BE2C (cell line): ENCODE data around the gene PPARA.

Experiments
- DNase-seq: peaks from one replicate; pipeline ENCODE4 v3.0.0-alpha.2; 2020
- H3K27me3 ChIP-seq: fragments of 250-450 bp; sonication (Bioruptor Pico); 2 replicates; pipeline ENCODE4 v1.5.1; 2020; ENCODE audit warnings: mild to moderate bottlenecking
- H3K36me3 ChIP-seq: fragments of 250-450 bp; sonication (Bioruptor Pico); 2 replicates; pipeline ENCODE4 v1.5.1; 2020; ENCODE audit warnings: mild to moderate bottlenecking
- H3K4me1 ChIP-seq: fragments of 250-450 bp; sonication (Bioruptor Pico); 2 replicates; pipeline ENCODE4 v1.5.1; 2020
- H3K4me3 ChIP-seq: 2 replicates; pipeline ENCODE4 v1.5.1; 2011; ENCODE audit warnings: low read depth, low read length
- H3K9me3 ChIP-seq: fragments of 250-450 bp; sonication (Bioruptor Pico); 2 replicates; pipeline ENCODE4 v1.5.1; 2020
- TF ChIP-seq, protein P1 (sequence below): IDR thresholded peaks from 2 replicates; pipeline ENCODE4 v1.5.1; 2012; ENCODE audit warnings: mild to moderate bottlenecking, low read depth, low read length

PPARA gene

DNA sequence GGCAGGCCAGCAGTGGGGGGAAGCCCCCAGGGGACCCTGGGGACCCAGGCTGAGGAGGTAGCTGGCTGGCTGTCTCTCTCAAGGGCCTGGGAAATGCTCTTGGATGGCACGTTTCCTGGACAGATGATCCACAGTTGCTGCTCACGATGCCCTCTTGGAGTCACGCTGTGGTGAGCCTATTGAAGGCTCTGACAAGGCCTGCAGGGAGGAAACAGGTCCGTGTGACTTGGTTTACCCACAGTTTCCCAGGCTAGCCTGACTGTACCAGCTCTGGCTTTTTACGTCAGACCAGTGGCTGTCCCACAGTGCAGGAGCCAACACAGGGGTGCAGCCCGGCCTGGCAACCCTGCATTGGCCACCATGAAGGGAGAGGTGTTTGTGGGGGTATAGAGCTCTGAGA lies 29.2 kb upstream of the PPARA start:
- peaks cover 16% of the 10 kb centered on the region for H3K4me1 ChIP-seq
- TF ChIP-seq, protein P1, sequence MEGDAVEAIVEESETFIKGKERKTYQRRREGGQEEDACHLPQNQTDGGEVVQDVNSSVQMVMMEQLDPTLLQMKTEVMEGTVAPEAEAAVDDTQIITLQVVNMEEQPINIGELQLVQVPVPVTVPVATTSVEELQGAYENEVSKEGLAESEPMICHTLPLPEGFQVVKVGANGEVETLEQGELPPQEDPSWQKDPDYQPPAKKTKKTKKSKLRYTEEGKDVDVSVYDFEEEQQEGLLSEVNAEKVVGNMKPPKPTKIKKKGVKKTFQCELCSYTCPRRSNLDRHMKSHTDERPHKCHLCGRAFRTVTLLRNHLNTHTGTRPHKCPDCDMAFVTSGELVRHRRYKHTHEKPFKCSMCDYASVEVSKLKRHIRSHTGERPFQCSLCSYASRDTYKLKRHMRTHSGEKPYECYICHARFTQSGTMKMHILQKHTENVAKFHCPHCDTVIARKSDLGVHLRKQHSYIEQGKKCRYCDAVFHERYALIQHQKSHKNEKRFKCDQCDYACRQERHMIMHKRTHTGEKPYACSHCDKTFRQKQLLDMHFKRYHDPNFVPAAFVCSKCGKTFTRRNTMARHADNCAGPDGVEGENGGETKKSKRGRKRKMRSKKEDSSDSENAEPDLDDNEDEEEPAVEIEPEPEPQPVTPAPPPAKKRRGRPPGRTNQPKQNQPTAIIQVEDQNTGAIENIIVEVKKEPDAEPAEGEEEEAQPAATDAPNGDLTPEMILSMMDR: no peak

DNA sequence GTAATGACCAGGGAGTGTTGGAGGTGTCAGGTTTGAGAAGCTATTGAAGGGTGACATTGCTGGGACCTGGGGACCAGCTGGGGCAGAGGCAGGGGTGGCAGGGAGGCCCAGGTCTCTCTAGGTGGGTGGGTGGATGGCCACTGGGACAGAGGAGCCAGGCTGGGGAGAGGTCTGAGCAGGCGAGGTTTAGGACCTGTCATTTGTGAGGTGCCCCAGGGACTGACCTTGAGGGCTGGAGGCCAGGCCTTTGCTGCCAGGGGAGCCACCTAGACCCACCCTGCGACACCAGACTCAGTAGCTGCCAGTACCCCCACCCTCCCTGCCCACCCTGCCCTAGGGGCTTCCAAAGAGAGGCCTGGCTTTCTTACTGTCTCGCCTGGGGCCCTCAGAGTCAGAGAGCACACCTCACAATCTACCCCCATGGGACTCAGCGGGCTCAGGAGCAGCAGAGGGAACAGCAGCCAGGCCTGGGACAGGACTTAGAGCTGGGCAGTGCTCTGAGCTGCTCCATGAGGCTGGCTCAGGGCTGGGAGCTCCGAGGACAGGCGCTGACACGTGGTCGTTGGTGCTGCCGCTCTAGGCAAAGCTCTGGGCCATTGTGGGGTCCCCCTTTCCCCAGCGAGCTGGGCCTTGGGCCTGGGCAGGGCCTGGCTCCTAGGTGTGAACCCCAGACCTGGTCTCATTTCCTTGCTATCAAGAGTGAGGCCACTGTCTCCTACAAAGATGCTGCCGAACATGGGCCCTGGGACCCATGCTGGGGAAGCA lies 28.6 kb upstream of the PPARA start:
- no peak for DNase-seq
- TF ChIP-seq, protein P1: no peak
- Histone ChIP-seq H3K4me1 (peaks cover 12% of the 10 kb centered on the region; the same call in 1 of the 2 replicates), H3K36me3 (peaks cover 3% of the 10 kb centered on the region; the same call in 1 of the 2 replicates), H3K27me3 (no peaks in the 10 kb centered on the region), H3K9me3 (no peaks in the 10 kb centered on the region), H3K4me3 (no peak overlapping the region)

More for the DNA sequence above, 29.2 kb upstream of the PPARA start:
- H3K27me3 ChIP-seq: no peaks in the 10 kb centered on the region
- no peak for DNase-seq
- H3K9me3 ChIP-seq: no peaks in the 10 kb centered on the region
- H3K4me3 ChIP-seq: no peak overlapping the region
- peaks cover 3% of the 10 kb centered on the region; the same call in 1 of the 2 replicates for H3K36me3 ChIP-seq

DNA sequence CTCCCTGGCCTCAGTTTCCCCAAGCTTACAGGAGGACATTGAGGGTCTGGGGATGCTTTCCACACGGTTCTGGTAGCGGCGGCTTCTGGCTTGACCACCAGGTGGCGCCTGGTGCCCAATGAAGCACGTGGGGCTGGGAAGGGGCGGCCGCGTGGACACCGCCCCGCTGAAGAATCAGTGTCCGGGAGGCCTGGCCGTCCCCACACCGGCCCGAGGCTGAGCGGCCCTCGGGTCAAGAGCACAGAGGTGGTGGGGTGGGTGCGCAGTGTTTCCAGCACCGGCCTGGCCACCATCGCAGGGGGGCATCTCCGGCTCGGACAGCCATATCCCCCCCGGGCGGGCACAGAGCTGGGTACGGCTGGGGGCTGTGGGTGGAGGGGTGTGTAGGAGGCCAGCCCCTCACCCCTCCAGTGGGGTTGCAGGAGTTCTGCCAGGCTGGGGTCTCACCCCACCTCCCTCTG lies 27.8 kb upstream of the PPARA start:
- peaks cover under 1% of the 10 kb centered on the region; the same call in 1 of the 2 replicates for H3K36me3 ChIP-seq
- TF ChIP-seq, protein P1: peak; percentile 90
- peak; percentile 89 for DNase-seq
- no peaks in the 10 kb centered on the region for H3K9me3 ChIP-seq
- peaks cover 10% of the 10 kb centered on the region; the same call in 1 of the 2 replicates for H3K4me1 ChIP-seq
- H3K4me3 ChIP-seq: peak overlapping the region; percentile 16; the same call in 1 of the 2 replicates
- no peaks in the 10 kb centered on the region for H3K27me3 ChIP-seq

DNA sequence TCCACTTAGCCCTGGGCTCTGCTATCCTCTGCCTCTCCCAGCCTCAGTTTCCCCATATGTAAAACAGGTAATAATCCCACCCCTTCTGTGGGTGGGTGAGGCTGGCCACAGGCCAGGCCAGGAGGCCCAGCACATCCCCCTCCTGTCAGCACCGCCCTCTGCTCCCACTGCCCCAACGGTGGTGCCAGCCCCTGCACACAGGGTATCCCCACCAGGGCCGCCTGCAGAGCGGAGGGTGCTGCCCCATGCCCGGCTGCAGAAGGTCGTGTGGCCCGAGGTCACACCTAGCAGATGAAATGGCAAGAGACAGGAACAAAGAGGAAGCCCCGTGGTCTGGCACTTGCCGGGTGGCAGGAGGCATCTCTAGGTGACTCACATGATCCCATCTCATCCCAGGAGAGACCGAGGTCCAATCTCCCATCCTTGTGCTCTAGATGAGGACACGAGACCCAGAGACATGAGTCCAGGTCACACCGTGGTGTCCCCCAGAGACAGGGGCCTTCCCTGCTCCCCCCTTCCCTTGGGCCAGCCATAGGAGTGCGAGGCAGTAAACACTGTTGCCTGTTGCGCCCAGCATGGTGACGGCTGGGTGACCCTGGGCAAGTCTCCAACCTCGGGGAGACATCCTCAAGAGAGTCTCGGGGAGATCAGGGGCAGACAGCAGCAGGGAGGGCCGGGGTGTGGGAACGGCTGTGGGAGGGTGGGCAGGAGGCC lies 27.2 kb upstream of the PPARA start:
- TF ChIP-seq, protein P1: no peak
- no peak overlapping the region for H3K4me3 ChIP-seq

DNA sequence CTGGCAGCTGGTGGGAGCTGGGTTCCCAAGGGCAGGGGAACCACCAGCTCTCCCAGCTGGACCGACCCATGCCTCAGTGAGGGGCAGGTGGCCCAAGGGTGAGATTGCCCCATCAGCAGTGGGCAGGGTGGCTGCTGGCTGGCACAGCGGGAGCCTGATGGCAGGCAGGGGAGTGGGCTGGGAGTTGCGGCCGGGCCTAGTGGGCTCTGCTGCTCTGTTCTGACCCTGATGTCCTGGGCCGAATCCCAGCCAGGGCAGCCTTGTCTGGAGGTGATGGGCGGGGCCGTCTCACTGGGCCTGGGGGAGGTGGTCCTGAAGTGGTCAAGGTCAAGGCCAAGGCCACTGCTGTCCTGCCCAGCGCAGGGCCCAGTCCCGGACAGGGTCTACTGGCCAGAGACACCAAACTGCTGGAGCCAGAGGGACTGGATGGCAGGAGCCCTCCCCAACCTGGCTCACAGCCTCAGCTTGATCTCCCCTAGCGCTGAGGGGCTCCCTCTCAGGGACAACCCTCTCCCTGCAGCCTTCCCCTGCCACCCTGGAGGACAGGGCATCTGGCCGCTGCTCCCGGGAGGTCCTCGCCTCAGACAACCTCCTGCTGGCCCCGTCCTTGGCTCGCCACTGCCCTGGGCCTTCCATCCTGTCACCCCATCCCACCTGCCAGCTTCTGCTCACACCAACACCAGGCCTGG lies 26.5 kb upstream of the PPARA start:
- no peaks in the 10 kb centered on the region for H3K36me3 ChIP-seq
- peak; percentile 12 for DNase-seq
- no peaks in the 10 kb centered on the region for H3K27me3 ChIP-seq
- TF ChIP-seq, protein P1: no peak
- H3K4me1 ChIP-seq: peaks cover 10% of the 10 kb centered on the region; the same call in 1 of the 2 replicates
- H3K4me3 ChIP-seq: no peak overlapping the region
- H3K9me3 ChIP-seq: no peaks in the 10 kb centered on the region

More for the DNA sequence above, 27.2 kb upstream of the PPARA start:
- Histone ChIP-seq H3K4me1 (peaks cover 10% of the 10 kb centered on the region; the same call in 1 of the 2 replicates), H3K36me3 (no peaks in the 10 kb centered on the region), H3K27me3 (no peaks in the 10 kb centered on the region), H3K9me3 (no peaks in the 10 kb centered on the region)
- no peak for DNase-seq
